BJ (cell line): ENCODE results near the gene SLC35A4. TPM values are rescaled to one million over a fixed set of nuclear protein-coding genes. Genes with fewer than 3 reads are reported as not detected.
"Not testable (repeated sequence)": the region's sequence is repeated elsewhere in the genome, so short reads cannot be mapped to it uniquely, and the experiment has no call there.

Experiments used
- CTCF ChIA-PET: fragments of 350-600 bp; formaldehyde crosslinking; extraction: SDS; loops from one replicate; lab custom pipeline; 2021; ENCODE audit warnings: antibody characterized with exemption, inconsistent platforms; lab: Yijun Ruan, JAX
- POLR2A ChIA-PET: fragments of 300-600 bp; sonication (Branson Sonifier 250); formaldehyde crosslinking; extraction: SDS; loops from one replicate; lab custom pipeline; 2021; ENCODE audit warnings: antibody characterized with exemption; lab: Charles Lee
- DNase-seq: peaks from one replicate; pipeline ENCODE4 v3.0.0-alpha.2; 2011; ENCODE audit warnings: low read depth
- H3K27me3 ChIP-seq: 2 replicates; pipeline ENCODE4 v1.6.0; 2011; ENCODE audit warnings: low read length; ENCODE audit not compliant: control insufficient read depth, insufficient read depth
- H3K36me3 ChIP-seq: 2 replicates; pipeline ENCODE4 v1.5.1; 2011; ENCODE audit warnings: low read length; ENCODE audit not compliant: control insufficient read depth, insufficient read depth
- H3K4me3 ChIP-seq: 2 replicates; pipeline ENCODE4 v1.5.1; 2011; ENCODE audit warnings: low read depth, mild to moderate bottlenecking, control low read depth, low read length
- polyA plus RNA-seq: library from polyadenylated mRNA; depleted of rRNA; stranded (reverse); fragments of >200 nt; gene quantifications from 2 replicates; pipeline ENCODE4 v1.2.3, GENCODE V29; 2011
- TF ChIP-seq, protein P1 (sequence below): IDR thresholded peaks from 2 replicates; pipeline ENCODE4 v1.5.1; 2011; ENCODE audit warnings: low read depth, mild to moderate bottlenecking, control low read depth, inconsistent platforms, low read length, moderate library complexity; ENCODE audit not compliant: insufficient read depth

SLC35A4 gene
- polyA plus RNA-seq, 1 experiment, result 101 TPM

DNA sequence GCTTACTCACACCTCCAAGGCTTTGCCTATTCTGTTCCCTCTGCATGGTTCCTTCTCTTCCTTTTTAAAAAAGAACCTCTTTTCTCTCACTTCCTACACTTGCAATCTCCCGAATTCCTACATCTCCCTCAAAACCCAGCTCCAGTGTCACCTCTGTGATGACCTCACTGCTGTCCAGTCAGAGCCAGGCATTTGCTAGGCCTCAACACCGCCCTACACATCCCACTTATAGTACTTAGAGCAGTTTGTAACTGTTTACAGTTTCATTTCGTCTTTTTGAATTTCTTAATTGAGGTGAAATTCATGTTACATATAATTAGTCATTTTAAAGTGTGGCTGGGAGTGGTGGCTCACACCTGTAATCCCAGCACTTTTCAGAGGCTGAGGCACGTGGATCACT is 37.5 kb downstream of the SLC35A4 start:
- POLR2A ChIA-PET, result no interaction called here
- Histone ChIP-seq H3K4me3 (no peak overlapping the region), H3K27me3 (peaks cover 2% of the 10 kb centered on the region; the same call in 1 of the 2 replicates), H3K36me3 (no peaks in the 10 kb centered on the region)
- TF ChIP-seq, protein P1, sequence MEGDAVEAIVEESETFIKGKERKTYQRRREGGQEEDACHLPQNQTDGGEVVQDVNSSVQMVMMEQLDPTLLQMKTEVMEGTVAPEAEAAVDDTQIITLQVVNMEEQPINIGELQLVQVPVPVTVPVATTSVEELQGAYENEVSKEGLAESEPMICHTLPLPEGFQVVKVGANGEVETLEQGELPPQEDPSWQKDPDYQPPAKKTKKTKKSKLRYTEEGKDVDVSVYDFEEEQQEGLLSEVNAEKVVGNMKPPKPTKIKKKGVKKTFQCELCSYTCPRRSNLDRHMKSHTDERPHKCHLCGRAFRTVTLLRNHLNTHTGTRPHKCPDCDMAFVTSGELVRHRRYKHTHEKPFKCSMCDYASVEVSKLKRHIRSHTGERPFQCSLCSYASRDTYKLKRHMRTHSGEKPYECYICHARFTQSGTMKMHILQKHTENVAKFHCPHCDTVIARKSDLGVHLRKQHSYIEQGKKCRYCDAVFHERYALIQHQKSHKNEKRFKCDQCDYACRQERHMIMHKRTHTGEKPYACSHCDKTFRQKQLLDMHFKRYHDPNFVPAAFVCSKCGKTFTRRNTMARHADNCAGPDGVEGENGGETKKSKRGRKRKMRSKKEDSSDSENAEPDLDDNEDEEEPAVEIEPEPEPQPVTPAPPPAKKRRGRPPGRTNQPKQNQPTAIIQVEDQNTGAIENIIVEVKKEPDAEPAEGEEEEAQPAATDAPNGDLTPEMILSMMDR, result no peak
- CTCF ChIA-PET, result no interaction called here
- no peak for DNase-seq

DNA sequence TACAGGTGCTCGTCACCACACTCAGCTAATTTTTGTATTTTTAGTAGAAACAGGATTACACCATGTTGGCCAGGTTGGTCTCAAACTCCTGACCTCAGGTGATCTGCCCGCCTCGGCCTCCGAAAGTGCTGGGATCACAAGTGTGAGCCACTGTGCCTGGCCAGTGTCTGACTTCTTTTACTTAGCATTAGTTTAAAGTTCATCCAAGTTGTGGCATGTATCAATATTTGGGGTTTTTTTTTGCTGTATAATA is 38.7 kb downstream of the SLC35A4 start:
- CTCF ChIA-PET, H3K27me3 ChIP-seq, H3K36me3 ChIP-seq, DNase-seq, H3K4me3 ChIP-seq, POLR2A ChIA-PET: not testable (repeated sequence)

DNA sequence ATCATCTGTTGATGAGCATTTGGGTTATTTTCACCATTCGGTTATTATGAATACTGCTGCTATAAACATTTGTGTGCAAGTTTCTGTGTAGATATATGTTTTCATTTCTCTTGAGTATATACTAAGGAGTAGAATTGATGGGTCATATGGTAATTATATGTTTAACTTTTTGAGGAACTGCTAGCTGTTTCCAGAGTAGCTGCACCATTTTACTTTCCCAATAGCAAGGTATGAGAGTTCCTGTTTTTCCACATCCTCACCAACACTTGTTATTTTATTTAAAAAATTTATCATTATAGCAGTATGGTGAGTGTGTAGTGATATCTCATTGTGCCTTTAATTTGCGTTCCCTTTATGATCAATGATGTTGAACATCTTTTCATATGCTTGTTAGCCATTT is 39.1 kb downstream of the SLC35A4 start:
- POLR2A ChIA-PET, result no interaction called here
- TF ChIP-seq, protein P1, result no peak
- Histone ChIP-seq H3K36me3 (no peaks in the 10 kb centered on the region), H3K4me3 (no peak overlapping the region), H3K27me3 (no peaks in the 10 kb centered on the region)
- DNase-seq, result no peak
- CTCF ChIA-PET, result no interaction called here

DNA sequence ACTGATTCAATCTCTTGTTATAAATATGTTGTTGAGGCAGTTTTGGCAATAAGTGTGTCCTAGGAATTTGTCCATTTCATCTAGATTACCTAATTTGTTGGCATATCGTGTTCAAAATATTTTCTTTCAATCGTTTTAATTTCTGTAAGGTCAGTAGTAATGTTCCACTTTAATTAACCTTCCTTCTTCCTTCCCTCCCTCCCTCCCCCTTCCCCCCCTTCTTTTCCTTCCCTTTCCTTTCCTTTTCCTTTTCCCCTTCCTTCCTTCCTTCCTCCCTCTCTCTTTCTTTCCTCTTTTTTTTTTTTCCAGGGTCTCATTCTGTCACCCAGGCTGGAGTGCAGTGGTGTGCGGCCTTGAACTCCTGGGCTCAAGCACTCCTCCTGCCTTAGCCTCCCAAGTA is 41.3 kb downstream of the SLC35A4 start:
- TF ChIP-seq, protein P1, result no peak
- H3K27me3 ChIP-seq, result no peaks in the 10 kb centered on the region
- POLR2A ChIA-PET, result no interaction called here
- no peaks in the 10 kb centered on the region for H3K36me3 ChIP-seq
- no peak overlapping the region for H3K4me3 ChIP-seq
- CTCF ChIA-PET, result no interaction called here
- no peak for DNase-seq

DNA sequence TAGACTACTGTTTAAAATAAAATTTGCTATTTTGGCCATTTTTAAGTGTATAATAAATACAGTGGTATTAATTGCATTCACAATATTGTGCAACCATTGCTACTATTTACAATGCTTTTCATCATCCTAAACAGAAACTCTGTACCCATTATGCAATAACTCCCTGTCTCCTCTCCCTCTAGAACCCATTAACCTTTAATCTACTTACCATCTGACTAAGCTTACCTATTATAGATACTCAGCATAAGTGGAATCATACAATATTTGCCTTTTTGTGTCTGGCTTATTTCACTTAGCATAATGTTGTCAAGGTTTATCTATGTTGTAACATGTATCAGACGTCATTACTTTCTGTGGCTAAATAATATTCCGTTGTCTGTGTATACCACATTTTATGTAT is 42.4 kb downstream of the SLC35A4 start:
- TF ChIP-seq, protein P1, result no peak
- DNase-seq, result no peak
- no peaks in the 10 kb centered on the region for H3K36me3 ChIP-seq
- POLR2A ChIA-PET, result no interaction called here
- H3K4me3 ChIP-seq, result no peak overlapping the region
- H3K27me3 ChIP-seq, result peaks cover 1% of the 10 kb centered on the region; the same call in 1 of the 2 replicates
- CTCF ChIA-PET, result interaction anchor here (0.6 to 1.1 kb wide), 3 partner anchors 11 kb away, joined by 3 to 4 read pairs (median 3); no protein-coding TSS in a partner anchor

DNA sequence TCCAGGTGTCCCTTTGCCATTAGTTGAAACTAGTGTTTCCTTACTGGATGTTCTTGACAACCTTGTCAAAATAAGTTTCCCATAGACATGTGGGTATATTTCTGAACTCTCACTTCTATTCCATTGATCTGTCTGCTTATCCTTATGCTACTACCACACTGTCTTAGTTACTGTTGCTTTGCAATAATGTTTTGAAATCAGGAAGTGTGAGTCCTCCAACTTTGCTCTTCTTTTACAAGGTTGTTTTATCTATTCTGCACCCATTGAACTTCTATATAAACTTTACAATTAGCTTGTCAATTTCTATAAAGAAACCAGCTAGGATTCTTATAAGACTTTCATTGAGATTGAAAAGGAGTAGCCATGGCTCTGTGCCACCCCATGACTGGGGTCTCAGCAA is 44.1 kb downstream of the SLC35A4 start:
- ChIA-PET CTCF (no interaction called here), POLR2A (no interaction called here)
- Histone ChIP-seq H3K4me3 (no peak overlapping the region), H3K36me3 (no peaks in the 10 kb centered on the region), H3K27me3 (peaks cover 2% of the 10 kb centered on the region; the same call in 1 of the 2 replicates)
- TF ChIP-seq, protein P1, result no peak
- no peak for DNase-seq
